HK-2 (cell line): Measurements from ENCODE around the gene NAPA.

Source experiments
- DNase-seq: peaks from one replicate; pipeline ENCODE4 v3.0.0-alpha.2; 2018; ENCODE audit not compliant: unreplicated experiment

NAPA gene

DNA sequence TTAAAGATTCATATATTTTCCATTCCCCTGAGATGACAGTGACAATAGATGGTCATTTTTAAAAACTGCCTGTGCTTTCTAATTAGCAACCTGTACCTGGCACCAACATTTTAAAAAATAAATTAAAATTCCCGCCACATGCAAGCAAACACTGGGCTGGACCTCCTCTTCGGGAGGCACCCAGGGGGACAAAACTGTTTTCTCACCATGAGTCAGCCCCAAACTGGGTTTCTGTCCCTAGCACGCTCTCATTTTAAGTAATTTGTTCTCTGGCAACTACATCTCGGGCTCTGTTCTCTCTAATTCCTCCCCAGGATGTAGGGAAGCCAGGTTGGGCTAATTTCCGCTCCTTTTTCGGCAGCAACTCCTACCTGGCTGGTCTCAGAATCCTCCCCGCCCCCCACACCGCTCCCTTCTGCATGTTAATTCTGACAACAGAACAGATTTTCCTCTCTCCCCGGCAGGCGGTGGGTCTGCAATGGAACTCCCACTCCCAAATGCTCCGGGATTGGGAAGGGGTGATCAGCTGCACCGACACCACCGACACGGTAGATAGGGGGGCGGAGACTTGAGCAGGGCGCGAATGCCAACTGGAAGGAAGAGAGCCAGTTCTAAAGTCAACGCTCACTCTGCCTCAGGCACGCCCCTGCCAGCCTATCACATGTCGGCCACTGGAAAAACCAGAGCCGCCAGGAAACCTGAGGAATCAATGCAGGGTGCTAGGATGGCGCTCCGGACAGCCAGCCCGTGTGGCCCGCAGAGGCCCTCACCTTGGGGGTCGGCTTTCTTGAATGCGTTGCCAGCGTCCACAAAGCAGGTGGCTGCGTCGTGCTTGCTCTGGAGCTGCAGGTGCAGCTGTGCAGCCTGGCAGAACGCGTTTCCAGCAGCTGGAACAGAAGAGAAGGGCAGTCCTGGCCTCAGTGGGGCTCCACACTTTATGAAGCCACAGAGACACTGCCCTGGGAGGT lies 14.7 kb downstream of the NAPA start:
- no peak for DNase-seq

DNA sequence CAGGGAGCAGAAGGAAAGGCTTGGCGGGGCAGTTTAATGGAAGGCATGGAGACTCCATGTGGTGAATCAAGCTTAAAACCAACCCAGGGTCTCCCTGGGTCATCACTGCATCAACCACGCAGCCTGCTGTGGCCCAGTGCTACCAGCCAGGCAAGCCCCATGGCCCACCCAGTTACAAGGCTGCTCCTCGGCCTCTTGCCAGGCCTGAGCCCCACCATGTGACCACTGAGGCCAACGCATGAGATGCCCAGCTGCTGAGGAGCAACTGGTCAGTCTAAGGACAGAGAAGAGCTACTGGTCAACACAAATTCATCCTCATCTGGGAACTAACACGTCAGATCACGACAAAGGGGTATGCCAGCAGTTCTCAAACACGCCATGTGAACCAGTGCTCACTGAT lies 15.5 kb downstream of the NAPA start:
- DNase-seq, result no peak

DNA sequence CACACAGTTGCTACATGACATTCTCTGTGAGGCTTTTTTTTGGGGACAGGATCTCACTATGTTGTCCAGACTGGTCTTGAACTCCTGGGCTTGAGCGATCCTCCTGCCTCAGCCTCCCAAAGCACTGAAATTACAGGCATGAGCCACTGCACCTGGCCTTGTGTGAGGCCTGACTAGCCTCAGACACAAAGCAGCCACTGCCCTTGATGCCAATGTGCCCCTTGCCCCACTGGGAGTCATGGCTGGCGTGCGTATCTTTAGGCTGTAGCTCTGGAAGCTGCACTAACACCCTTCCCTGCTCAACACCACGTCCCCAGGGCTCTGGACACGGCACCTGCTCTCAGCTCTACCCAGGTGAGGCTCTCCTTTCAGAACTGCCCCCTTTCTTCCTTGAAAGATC lies 16.3 kb downstream of the NAPA start:
- DNase-seq, result no peak

DNA sequence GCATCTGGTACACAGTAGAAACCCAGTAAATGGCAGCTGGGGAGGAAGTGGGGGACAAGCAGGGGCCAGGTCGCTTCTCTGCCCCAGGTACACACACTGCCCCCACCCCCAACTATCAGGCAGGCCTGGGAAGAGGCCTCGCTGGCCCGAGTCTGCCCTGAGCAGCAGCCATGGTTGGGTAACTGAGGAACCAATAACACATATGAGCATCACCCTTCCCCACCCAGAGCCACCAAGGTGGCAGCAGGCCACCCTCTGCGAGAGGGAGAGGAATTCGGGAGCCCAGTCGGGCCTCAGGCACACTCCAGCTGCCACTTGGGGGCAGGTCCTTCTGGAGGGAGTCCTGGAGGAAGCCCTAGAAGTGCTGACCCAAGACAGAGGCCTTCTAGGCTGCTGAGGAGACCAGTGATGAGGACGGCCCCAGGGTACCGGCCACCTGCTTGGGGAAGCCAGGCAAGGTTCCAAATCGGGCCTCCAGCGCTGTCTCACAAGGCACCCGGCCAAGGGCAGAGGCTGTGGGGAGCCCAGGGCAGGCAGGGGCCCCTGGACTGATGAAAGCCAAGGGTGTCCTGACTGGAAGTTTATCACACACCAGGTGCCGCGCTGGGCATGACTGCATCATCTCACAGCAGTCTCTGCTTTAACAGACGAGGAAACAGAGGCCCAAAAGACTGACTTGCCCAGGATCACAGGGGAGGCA lies 16.9 kb downstream of the NAPA start:
- DNase-seq, result no peak

DNA sequence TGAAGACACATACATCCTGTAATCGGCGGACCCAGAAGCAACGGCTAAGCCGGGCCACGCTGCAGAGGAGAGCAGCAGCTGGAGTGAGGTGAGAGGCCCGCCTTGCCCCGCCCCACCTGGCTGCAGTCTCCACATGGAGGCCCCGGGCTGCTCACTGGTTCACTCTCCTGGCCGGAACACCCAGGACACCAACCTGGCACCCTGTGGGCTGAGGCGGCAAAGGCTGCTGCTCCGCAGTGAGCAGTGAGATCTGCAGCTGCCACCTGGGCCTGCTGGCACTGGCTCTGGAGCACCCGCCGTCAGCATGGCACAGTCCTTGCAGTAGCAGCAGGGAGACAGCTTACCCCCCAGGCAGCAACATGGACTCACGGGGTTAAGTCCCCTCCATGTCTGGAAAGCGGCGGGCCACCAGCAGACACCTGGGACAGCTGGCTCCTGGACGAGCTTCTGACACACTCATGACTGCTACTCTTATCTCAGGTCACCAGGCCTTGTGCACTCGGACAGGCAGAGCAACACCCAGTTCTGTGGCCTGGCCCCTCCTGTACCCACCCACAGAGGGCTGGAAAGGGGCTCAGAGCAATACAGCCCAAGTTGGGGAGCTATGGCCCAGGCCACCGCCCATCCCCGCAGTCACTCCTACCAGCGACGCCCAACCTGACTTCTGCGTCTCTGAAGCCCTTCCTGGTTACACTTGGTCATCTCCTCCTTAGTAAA lies 17.7 kb downstream of the NAPA start:
- DNase-seq, result no peak

DNA sequence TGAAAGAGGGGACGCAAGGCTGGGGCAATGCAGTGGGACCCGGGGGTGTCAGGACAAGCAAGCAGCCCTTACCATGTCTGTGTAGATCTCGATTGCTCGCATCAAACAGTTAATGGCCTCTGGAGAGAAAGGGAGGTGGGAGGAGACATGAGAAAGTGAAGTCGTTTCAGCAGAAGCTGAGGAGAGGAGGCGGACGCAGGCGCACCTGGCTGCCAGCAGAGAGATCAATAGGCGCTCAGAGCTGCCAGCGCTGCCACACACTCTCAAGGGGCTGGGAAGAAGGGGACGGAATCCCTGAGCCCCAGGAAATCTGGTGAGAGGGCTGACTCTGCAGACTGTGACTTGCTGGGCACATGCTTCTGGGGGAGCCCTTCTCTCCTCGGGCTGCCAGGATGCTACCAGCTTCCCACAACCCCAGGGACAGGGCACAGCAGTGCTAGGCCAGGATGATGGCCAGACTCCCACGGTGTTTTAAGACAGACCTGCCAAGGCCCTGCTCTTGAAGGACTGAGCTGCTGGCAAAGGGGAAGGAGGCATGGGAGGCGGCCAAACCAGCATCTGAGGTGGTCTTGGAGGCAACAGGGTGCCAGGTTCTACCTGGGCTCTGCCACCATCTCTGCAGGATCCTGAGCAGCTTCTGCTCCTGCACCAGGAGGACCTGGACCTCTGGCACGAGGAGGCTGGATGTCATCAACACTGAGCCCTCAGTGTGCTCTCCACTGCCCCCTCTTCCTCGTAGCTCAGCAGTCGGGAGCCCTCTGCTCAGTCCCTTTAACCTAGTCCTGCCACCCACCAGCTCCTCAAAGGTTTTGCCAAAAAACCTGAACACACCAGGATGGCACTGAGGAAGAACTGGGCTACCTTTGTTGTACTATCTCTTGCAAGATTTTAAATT lies 19.1 kb downstream of the NAPA start:
- DNase-seq, result no peak

DNA sequence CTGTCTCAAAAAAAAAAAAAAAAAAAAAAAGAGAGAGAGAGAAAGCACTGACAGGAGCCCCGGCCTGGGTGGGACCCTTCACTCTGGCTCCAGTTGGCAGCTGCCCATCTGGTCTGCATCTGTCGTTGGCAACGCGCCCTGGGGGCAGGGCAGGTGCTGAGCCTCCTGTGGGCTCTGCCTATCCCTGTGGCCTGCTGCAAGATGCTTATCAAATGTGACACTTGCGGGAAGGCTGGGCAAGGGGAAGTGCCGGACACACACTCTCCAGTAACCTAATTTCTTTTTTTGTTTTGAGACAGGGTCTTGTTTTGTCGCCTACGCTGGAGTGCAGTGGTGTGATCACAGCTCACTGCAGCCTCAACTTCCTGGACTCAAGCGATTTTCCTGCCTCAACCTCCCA lies 20.1 kb downstream of the NAPA start:
- DNase-seq, result no peak

DNA sequence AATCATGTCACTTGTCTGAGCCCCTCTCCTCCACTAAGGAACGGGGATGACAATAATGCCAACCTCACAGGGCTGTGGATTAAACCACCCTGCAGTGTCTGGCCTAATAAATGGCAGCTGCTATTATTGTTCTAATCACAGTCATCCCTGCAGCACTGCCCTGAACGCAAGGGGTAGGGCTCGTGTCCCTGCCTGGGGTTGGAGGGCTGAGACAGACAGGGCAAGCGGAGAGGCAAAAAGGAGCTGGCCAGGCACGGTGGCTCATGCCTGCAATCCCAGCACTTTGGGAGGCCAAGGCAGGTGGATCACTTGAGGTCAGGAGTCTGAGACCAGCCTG lies 20.7 kb downstream of the NAPA start:
- no peak for DNase-seq

DNA sequence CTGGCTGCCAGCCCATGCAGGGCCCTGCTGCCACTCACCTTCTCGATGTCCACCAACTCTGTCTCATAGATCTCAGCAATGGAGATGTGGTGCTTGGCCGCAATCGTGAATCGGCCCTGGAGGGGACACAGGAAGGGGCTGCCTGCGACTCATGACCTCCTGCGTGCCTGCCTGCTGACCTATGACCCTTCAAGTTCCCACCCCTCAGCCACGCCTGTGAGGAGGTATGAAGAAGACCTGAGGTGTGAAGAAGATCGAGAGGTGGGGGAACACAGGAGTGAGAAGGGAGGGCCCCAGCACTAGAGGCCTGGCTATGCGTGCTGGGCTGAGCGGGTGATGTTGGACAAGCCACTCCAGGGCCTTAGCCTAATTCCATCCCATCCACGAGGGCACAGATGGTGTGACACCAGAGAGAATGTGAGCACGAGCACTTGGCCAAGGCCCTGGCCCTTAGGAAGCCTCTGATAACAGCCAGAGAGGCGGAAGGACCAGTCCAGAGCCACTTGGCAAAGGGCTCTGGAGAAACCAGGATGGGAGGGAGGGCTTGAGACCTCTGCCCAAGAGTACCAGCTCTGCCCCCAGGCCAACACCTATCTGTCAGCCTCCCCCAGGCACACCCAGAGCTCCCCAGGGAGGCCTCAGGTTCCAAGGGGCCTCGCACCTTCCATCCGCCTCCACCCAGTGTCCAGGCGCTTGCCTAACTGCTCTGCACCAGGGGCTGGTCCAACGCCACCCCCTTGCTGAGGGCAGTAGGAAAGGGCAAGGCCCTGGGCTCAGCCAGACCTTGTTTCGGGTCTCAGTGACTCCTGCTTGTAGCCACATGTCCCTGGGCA lies 21.3 kb downstream of the NAPA start:
- no peak for DNase-seq

DNA sequence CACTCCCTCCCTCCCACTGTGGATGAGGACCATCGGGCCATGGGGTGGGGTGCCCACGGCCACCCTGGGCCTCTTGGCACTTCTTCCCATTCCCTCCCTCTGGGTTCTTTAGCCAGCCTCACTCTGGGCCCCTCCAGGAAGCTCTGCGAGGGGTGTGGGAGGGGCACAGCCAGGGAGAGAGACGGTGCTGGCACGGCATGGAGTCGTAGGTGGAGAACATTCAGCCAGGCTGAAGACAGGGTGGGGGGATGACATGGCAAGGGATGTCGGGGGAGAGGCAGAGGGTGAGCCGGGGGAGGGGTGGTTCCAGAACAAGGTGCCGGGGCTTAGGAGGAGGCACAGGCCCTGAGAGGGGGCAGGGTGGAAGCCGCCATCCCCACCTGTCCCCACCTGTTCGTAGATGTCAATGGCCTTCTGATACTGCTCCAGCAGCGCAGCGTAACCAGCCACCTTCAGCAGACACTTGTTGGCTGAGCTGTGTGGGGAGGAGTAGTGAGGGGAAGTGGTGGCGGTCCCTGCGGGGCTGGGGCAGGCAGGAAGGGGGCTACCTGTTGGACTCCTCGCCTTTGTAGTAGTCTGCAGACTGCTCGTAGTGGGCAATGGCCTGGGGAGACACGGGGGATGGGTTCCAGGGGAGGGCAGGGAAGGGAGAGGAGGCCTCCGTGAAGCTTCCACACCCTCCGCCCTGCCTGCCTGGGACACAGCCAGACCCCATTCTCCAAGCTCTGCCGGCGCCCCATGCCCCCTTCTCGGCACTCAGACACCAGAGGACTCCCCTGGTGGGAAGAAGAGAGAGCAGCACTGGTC lies 22.1 kb downstream of the NAPA start:
- DNase-seq, result no peak

DNA sequence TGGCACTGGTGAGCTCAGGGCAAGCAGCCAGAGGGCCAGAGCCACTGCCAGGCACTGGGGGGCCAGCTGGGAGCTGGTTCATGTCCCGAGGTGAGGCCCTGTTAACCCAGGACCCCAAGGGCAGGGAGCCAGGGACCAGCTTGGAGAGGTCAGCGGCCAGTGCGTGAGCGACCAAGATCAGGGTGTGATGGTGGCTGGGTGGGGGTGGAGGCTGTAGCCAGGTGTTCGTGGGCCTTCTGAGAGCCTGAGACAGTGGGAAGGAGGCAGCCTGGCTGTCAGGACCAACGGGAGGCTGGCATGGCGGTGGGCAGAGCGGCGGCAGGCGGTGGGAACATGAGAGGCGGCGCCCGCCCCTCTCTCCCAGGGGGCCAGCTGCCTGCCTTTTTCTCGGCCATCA lies 22.7 kb downstream of the NAPA start:
- DNase-seq, result no peak

DNA sequence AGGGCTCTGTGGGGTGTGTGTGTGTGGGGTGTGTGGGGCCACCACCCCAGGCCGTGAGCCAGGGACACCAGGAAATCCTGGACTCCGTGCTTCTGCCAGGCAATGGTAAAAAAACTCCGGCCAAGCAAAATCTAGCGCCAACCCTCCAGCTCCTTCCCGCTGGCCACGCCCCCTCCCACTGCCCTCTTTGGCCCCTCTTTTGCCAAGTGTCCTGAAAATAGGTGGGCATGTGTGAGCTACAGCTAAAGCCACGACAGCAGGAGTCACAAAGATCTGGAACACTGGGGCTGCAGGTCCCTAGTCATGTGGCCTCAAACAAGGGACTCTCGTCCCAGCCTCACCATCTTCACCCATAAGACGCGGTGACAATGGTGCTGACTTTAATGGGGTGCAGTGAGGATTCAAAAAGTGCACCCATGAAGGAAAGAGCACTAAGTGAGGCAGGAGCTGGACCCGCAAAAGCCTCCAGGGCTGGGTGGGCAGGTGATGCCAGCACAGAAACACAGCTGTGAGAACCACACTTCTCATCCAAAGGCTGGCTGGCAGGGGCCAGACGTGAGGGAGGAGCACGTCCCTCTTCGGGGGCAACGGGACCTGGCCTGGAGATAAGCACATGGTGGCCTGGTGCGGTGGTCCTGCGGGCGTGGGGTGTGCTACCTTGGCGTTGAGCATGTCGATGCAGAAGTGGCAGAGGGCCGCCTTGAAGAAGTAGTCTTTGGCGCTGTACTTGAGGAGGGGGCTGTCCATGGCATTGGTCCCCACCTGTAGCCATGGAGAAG lies 23.3 kb downstream of the NAPA start:
- no peak for DNase-seq

DNA sequence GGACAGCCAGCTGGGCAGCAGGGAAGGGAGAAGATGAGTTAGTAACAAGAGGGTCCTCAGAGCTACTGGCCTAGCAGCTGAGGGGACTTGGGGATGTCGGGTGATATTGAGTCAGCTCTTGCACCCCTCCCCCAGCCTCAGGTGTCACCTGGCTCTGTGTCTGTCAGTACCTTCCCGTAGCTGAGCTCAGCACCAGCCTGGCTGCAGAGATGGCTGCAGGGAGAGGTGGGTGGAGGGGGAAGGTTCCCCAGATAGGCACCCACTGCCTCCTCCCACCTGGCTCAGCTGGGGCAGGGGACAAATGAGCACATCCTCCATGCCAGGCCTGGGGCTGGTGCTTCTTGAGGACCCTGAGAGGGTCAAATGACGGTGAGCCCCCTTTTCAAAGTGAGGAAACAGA lies 24.0 kb downstream of the NAPA start:
- DNase-seq, result no peak

DNA sequence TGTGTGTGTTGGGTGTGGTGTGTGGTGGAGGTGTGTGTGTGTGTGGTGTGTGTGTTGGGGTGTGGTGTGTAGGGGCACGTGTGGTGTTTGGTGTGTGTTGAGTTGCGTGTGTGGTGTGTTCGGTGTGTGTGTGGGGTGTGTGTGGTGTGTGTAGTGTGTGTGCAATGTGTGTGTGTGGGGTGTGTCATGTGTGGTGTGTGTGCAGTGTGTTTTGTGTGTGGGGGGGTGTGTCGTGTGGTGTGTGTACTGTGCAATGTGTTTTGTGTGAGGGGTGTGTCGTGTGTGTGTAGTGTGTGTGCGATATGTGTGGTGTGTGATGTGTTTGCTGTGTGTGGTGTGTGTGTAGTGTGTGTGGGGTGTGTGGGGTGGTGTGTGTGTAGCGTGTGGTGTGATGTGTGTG lies 24.8 kb downstream of the NAPA start:
- no peak for DNase-seq

DNA sequence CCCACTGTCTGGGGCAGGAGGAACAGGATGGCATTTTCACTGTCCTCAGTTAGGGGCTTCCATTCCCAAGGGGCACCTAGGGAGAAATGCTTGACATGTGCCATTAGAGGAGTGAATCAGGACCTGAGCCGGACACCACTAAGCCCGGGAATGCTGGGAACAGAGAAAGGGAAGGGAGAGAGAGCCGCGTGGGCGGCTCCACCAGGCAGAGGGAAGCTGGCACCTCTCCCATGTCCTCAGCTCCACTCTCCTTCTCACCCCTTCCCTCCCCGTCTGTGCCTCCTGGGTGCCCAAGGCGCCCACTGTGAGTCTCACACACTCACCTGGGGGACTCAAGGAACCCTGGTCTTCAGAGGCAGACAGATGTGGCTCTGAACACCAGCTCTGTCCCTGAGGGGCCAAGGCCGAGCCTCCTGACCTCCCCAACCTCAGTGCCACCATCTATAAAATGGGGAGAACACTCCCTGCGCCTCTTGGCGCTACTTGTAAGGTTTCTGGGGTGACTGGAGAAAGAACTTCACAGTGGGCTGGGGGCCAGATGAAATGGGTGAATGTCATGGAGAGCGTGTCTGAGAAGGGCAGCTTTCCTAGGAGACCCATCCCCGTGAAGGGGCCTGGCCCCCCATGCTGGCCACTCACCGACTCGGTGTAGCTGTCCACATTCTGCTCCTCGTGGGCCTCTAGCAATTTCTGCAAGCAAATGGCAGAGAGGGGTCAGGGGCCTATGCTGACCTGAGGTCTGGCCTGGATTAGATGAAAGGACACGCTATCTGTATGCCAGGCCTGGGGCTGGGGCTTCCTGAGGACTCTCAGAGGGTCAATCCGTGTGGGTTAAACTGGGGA lies 25.6 kb downstream of the NAPA start:
- no peak for DNase-seq

DNA sequence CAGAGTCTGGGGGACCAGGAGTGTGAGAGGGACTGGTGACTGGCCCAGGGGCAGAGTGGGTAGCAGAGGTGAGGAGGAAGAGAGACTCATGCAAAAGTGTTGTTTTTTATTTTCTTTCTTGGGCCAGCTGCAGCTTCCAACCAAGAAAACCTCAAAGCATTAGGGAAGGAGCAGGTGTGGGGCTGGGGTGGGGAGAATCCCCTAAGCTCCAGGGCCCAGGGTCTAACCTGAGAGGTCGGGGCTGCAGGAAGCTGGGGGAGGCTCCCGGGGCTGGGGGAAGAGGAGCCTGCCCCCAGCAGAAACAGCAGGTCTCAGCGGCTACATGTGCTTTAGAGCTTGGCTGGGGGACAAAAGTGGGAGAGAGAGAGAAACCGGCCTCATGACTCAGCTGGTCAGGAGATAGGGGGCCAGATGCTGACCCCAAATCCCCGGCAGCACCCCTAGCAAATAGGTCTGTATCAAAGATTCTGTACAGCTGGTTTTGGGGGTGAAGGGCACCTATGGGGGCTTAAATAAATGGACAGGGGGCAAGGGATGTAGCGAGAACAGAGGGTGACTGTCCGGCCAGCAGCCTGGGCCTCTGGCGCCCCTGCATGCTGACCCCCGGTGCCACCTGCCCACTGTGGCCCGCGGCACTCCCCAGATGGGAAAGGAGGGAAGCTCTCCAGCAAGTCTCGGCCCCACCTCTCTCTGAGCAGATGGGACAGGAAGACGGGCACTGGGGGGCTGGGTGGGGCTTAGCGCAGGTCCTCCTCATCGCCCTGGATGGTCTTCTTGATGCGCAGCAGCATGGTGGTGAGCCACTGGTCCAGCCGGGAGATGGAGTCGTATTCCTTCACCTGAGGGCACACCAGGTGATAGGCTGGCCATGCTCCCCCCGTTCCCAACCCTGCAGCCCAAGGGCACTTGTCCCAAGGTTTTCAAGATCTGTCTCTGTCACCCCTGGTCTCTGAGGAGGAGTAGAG lies 27.0 kb downstream of the NAPA start:
- DNase-seq, result no peak

DNA sequence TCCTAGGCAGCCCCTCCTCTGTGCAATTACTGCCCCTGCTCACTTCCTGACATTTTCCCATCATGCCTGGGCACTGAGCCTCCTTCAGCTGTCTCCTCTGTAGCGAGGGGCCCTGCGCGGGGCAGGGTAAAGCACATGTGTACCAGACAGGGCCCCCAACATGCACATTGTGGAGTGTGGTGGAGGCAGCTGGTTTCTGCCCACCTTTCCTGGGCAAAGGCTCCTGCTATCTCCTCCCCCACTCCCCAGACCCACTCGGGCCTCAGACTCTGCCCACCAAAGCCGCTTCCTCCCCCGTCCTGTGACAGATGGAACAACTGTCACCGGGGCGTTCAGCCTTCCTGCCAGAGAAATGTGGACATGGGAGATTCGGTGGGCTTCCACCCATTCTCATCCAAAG lies 28.0 kb downstream of the NAPA start:
- no peak for DNase-seq
